SK-N-SH treated with all-trans-retinoic acid at 6 μM for 48 hours (cell line): ENCODE measurements around the gene HACD2.

Source experiments
- CREB5 ChIP-seq: fragments of 250-450 bp; sonication (Bioruptor Pico); IDR thresholded peaks from 2 replicates; pipeline ENCODE4 v1.5.1; 2020; ENCODE audit warnings: low read depth, mild to moderate bottlenecking, moderate library complexity
- CSDC2 ChIP-seq: fragments of 250-450 bp; sonication (Bioruptor Pico); IDR thresholded peaks from 2 replicates; pipeline ENCODE4 v1.5.0; 2020; ENCODE audit warnings: mild to moderate bottlenecking, moderate library complexity
- CSRNP3 ChIP-seq: fragments of 250-450 bp; sonication (Bioruptor Pico); IDR thresholded peaks from 2 replicates; pipeline ENCODE4 v1.5.1; 2021; ENCODE audit warnings: mild to moderate bottlenecking, moderate library complexity
- GLIS3 ChIP-seq: fragments of 250-450 bp; sonication (Bioruptor Pico); IDR thresholded peaks from 2 replicates; pipeline ENCODE4 v1.5.0; 2020; ENCODE audit warnings: mild to moderate bottlenecking, moderate library complexity
- ISL1 ChIP-seq: fragments of 250-450 bp; sonication (Bioruptor Pico); IDR thresholded peaks from 2 replicates; pipeline ENCODE4 v2.1.2; 2022; ENCODE audit warnings: mild to moderate bottlenecking, moderate library complexity
- PATZ1 ChIP-seq: fragments of 250-450 bp; sonication (Bioruptor Pico); IDR thresholded peaks from 2 replicates; pipeline ENCODE4 v1.8.0; 2020; ENCODE audit warnings: mild to moderate bottlenecking, moderate library complexity, borderline replicate concordance
- POU6F1 ChIP-seq: fragments of 250-450 bp; sonication (Bioruptor Pico); IDR thresholded peaks from 2 replicates; pipeline ENCODE4 v1.8.0; 2021; ENCODE audit warnings: low read depth, mild to moderate bottlenecking, moderate library complexity, borderline replicate concordance
- PPARA ChIP-seq: fragments of 250-450 bp; sonication (Bioruptor Pico); IDR thresholded peaks from 2 replicates; pipeline ENCODE4 v1.5.0; 2020; ENCODE audit warnings: mild to moderate bottlenecking, borderline replicate concordance
- RARB ChIP-seq: fragments of 250-450 bp; sonication (Bioruptor Pico); IDR thresholded peaks from 2 replicates; pipeline ENCODE4 v1.8.0; 2021; ENCODE audit warnings: mild to moderate bottlenecking, moderate library complexity
- TCF4 ChIP-seq: fragments of 250-450 bp; sonication (Bioruptor Pico); IDR thresholded peaks from 2 replicates; pipeline ENCODE4 v1.8.0; 2021; ENCODE audit warnings: mild to moderate bottlenecking, moderate library complexity, borderline replicate concordance
- TSHZ2 ChIP-seq: fragments of 250-450 bp; sonication (Bioruptor Pico); IDR thresholded peaks from 2 replicates; pipeline ENCODE4 v1.5.0; 2020; ENCODE audit warnings: mild to moderate bottlenecking, moderate library complexity
- ZFP30 ChIP-seq: fragments of 450-650 bp; formaldehyde crosslinking; IDR thresholded peaks from 2 replicates; pipeline ENCODE4 v1.5.0; 2022; ENCODE audit warnings: mild to moderate bottlenecking, moderate library complexity
- ZNF565 ChIP-seq: fragments of 450-650 bp; formaldehyde crosslinking; conservative IDR thresholded peaks from 2 replicates; pipeline ENCODE4 v1.5.0; 2020; ENCODE audit warnings: low read depth, mild to moderate bottlenecking, moderate library complexity
- ZNF8 ChIP-seq: fragments of 450-650 bp; formaldehyde crosslinking; IDR thresholded peaks from 2 replicates; pipeline ENCODE4 v1.5.0; 2020; ENCODE audit warnings: mild to moderate bottlenecking, moderate library complexity

- TF ChIP-seq ZNF565 (CRISPR knock-in tag), result no peak
- no peak for TF ChIP-seq PPARA (CRISPR knock-in tag)
- no peak for TF ChIP-seq ISL1
- TF ChIP-seq RARB (CRISPR knock-in tag), result no peak
- no peak for TF ChIP-seq ZFP30 (CRISPR knock-in tag)
- TF ChIP-seq CSDC2, result no peak
- TF ChIP-seq PATZ1 (CRISPR knock-in tag), result no peak
- TF ChIP-seq ZNF8 (CRISPR knock-in tag), result no peak
- TF ChIP-seq POU6F1 (CRISPR knock-in tag), result no peak
- no peak for TF ChIP-seq TCF4 (CRISPR knock-in tag)
- TF ChIP-seq TSHZ2 (CRISPR knock-in tag), result no peak
- TF ChIP-seq CREB5 (CRISPR knock-in tag), result no peak
- TF ChIP-seq CSRNP3, result no peak
- TF ChIP-seq GLIS3 (CRISPR knock-in tag), result no peak
Measured at GRCh38 chr3:123520656-123521055, 64.2 kb downstream of the HACD2 start.
